Testis (tissue), 3 donors: Measurements from ENCODE around the gene JAKMIP2. TPM values are rescaled to one million over a fixed set of nuclear protein-coding genes. Genes with fewer than 3 reads are reported as not detected.
"Not testable (repeated sequence)": the region's sequence is repeated elsewhere in the genome, so short reads cannot be mapped to it uniquely, and the experiment has no call there.

Experiments
- DNase-seq: peaks from one replicate; pipeline ENCODE4 v3.0.0-alpha.2; 2019
- H3K27ac ChIP-seq, 2 donors: fragments of 200-600 bp; sonication (generic); one replicate each; pipeline ENCODE4 v1.5.1; 2019
- H3K27me3 ChIP-seq: fragments of 200-600 bp; sonication (generic); one replicate; pipeline ENCODE4 v1.5.1; 2019
- H3K36me3 ChIP-seq: fragments of 200-600 bp; sonication (generic); one replicate; pipeline ENCODE4 v1.5.1; 2017; ENCODE audit warnings: low read depth; ENCODE audit errors: missing control alignments
- H3K4me1 ChIP-seq: fragments of 200-600 bp; sonication (generic); one replicate; pipeline ENCODE4 v1.5.1; 2019
- H3K4me3 ChIP-seq, 2 donors: fragments of 200-600 bp; sonication (generic); one replicate each; pipeline ENCODE4 v1.5.1; 2017 to 2019
- H3K9me3 ChIP-seq: fragments of 200-600 bp; sonication (generic); one replicate; pipeline ENCODE4 v1.5.1; 2017
- CTCF ChIP-seq, 3 experiments: fragments of 450-650 bp in 2 of 3; fragments of 200-600 bp in 1 of 3; sonication (generic) in 1 of 3; IDR thresholded peaks; one replicate each; pipeline ENCODE4 v1.5.1; 2016 to 2019; ENCODE audit warnings: antibody characterized with exemption in 3 of 3, mild to moderate bottlenecking in 2 of 3, moderate library complexity in 1 of 3
- POLR2A ChIP-seq: fragments of 450-650 bp; IDR thresholded peaks from one replicate; pipeline ENCODE4 v1.6.1; 2017; ENCODE audit warnings: antibody characterized with exemption, mild to moderate bottlenecking, moderate library complexity
- WGBS, 2 donors: methylation state at CpG; one replicate each; pipeline ENCODE4 v1.1.5; 2018; 5-methylcytosine and 5-hydroxymethylcytosine counted together
- intact Hi-C: fragments of 100-400 bp; cut with DNase I; formaldehyde crosslinking; loops from one replicate; pipeline ENCODE4 v1.15.1; 2023; ENCODE audit warnings: low total_unique reads
- polyA plus RNA-seq: library from polyadenylated mRNA; stranded (reverse); fragments of 350-450 nt; fragmentation: Illumina TruSeq; extraction: RNeasy Lipid Tissue Mini Kit (QIAGEN cat#74804); gene quantifications from one replicate; pipeline ENCODE4 v1.2.3, GENCODE V29; 2014; ENCODE audit warnings: low read depth, low replicate concordance; ENCODE audit not compliant: insufficient read depth
- total RNA-seq, 2 donors: library from RNA; depleted of rRNA; stranded (reverse); fragments of >200 nt; gene quantifications; one replicate each; pipeline ENCODE4 v1.2.3, GENCODE V29; 2016

JAKMIP2 gene
- total and polyA plus RNA-seq, 3 donors from 2014 or later: 1.7 to 7.7 (median 3.4) TPM

GRCh38 chr5:147813696-147814095 lies 31.2 kb upstream of the JAKMIP2 start:
- intact Hi-C loops: no loop called here
- H3K4me3 ChIP-seq: no peak overlapping the region
- no peak for DNase-seq
- H3K9me3 ChIP-seq: no peaks in the 10 kb centered on the region
- WGBS, 2 donors: 71 to 76% methylated on average over 1 of the region's 1 CpG
- no peaks in the 10 kb centered on the region for H3K36me3 ChIP-seq
- H3K27me3 ChIP-seq: no peaks in the 10 kb centered on the region
- TF ChIP-seq CTCF (IDR thresholded peaks at IDR 0.05) (no peak), POLR2A (no peak)
- H3K27ac ChIP-seq: no peak overlapping the region
- H3K4me1 ChIP-seq: no peaks in the 10 kb centered on the region

- no peaks in the 10 kb centered on the region for H3K9me3 ChIP-seq
- TF ChIP-seq POLR2A: no peak
- TF ChIP-seq CTCF (IDR thresholded peaks at IDR 0.05): no peak
- intact Hi-C loops: no loop called here
- DNase-seq: no peak
- H3K4me3 ChIP-seq: no peak overlapping the region
- WGBS, 2 donors: 67 to 75% methylated on average over 5 of the region's 5 CpGs
- no peaks in the 10 kb centered on the region for H3K4me1 ChIP-seq
- no peak overlapping the region for H3K27ac ChIP-seq
- no peaks in the 10 kb centered on the region for H3K27me3 ChIP-seq
- no peaks in the 10 kb centered on the region for H3K36me3 ChIP-seq
Measured at GRCh38 chr5:147809830-147810666, 27.5 kb upstream of the JAKMIP2 start.

GRCh38 chr5:147805030-147805454 lies 22.5 kb upstream of the JAKMIP2 start:
- H3K36me3 ChIP-seq: no peaks in the 10 kb centered on the region
- no peaks in the 10 kb centered on the region for H3K4me1 ChIP-seq
- no peak overlapping the region for H3K27ac ChIP-seq
- no peak overlapping the region for H3K4me3 ChIP-seq
- H3K9me3 ChIP-seq: no peaks in the 10 kb centered on the region
- 78 to 81% methylated on average over 6 of the region's 6 CpGs for WGBS, 2 donors
- no peak for TF ChIP-seq CTCF (IDR thresholded peaks at IDR 0.05)
- TF ChIP-seq POLR2A: no peak
- no peaks in the 10 kb centered on the region for H3K27me3 ChIP-seq
- intact Hi-C loops: no loop called here
- no peak for DNase-seq

- WGBS, 2 donors: 67 to 74% methylated on average over 3 of the region's 3 CpGs
- Histone ChIP-seq H3K4me1 (no peaks in the 10 kb centered on the region), H3K9me3 (no peaks in the 10 kb centered on the region), H3K4me3 (no peak overlapping the region), H3K36me3 (no peaks in the 10 kb centered on the region), H3K27me3 (no peaks in the 10 kb centered on the region), H3K27ac (no peak overlapping the region)
- intact Hi-C loops: no loop called here
- TF ChIP-seq CTCF (IDR thresholded peaks at IDR 0.05): no peak
- TF ChIP-seq POLR2A: no peak
- DNase-seq: no peak
Measured at GRCh38 chr5:147804334-147804733, 21.8 kb upstream of the JAKMIP2 start.

- intact Hi-C loops: no loop called here
- no peaks in the 10 kb centered on the region for H3K36me3 ChIP-seq
- H3K4me1 ChIP-seq: no peaks in the 10 kb centered on the region
Measured at GRCh38 chr5:147803926-147804325, 21.4 kb upstream of the JAKMIP2 start.

GRCh38 chr5:147803161-147803560 lies 20.6 kb upstream of the JAKMIP2 start:
- H3K4me1 ChIP-seq, H3K36me3 ChIP-seq, H3K27ac ChIP-seq, H3K27me3 ChIP-seq, intact Hi-C loops, H3K4me3 ChIP-seq, DNase-seq, H3K9me3 ChIP-seq: not testable (repeated sequence)
- 61 to 72% methylated on average over 3 of the region's 3 CpGs for WGBS, 2 donors

More at GRCh38 chr5:147803926-147804325, 21.4 kb upstream of the JAKMIP2 start:
- H3K9me3 ChIP-seq: no peaks in the 10 kb centered on the region
- 42 to 47% methylated on average over 1 of the region's 1 CpG for WGBS, 2 donors
- no peak for DNase-seq
- H3K27me3 ChIP-seq: no peaks in the 10 kb centered on the region
- H3K27ac ChIP-seq: no peak overlapping the region
- H3K4me3 ChIP-seq: no peak overlapping the region
- TF ChIP-seq CTCF (IDR thresholded peaks at IDR 0.05) (no peak), POLR2A (no peak)
